Activated gamma-delta T cell treated with anti-CD3 and anti-CD28 coated beads, Interleukin-2, amount 50 U/mL, for 16 hours (primary cell): ENCODE results near the gene KRTAP19-4.
"Not testable (repeated sequence)": the region's sequence is repeated elsewhere in the genome, so short reads cannot be mapped to it uniquely, and the experiment has no call there.

ENCODE experiments used
- DNase-seq: peaks from one replicate; pipeline ENCODE4 v3.0.0-alpha.2; 2020; ENCODE audit warnings: low read depth

KRTAP19-4 gene, protein sequence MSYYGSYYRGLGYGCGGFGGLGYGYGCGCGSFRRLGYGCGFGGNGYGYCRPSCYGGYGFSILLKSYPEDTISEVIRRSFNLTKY

DNA sequence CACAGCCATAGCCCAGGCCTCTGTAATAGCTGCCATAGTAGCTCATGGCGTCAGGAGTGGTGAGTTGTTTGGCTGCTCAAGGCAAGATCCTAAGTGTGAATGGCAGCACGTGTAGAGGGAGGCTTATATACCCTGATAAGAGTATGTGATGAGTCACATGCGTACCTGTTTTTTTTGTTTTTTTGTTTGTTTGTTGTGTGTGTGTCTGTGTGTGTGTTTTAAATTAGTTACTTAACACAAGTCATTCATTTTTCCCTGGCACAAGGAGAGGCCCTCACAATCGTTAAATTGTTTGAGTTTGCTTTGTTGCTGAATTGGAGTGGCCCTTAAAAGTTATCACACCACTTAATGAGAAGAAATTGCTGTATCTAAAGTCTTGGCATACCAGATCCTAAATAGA, at the start of gene KRTAP19-4:
Gene KRTAP19-4, minus strand, starts transcription at position 101 of the 400 bp plus-strand sequence. Its CDS starts 55 bp downstream, at position 46.
- no peak for DNase-seq

DNA sequence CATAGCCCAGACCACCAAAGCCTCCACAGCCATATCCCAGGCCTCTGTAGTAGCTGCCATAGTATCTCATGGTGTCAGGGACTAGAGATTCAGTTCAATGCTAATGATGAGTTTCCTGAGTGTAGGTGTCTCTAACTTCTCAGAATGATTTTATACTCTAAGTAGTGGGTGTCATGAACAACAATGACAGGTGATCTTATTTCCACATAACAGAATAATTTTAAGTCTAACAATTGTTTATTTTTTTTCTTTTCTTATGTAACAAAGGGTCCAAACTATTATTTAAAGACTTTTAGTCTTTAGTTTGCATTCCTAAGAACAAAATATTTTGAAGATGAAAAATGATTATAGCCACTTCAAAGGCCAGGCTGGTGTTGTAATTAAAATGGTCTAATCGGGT, 44.8 kb upstream of the KRTAP19-4 start, which contains the start of gene KRTAP19-6:
Gene KRTAP19-6, minus strand, starts transcription at position 101 of the 400 bp plus-strand sequence. Its CDS starts 31 bp downstream, at position 70.
- DNase-seq: no peak

DNA sequence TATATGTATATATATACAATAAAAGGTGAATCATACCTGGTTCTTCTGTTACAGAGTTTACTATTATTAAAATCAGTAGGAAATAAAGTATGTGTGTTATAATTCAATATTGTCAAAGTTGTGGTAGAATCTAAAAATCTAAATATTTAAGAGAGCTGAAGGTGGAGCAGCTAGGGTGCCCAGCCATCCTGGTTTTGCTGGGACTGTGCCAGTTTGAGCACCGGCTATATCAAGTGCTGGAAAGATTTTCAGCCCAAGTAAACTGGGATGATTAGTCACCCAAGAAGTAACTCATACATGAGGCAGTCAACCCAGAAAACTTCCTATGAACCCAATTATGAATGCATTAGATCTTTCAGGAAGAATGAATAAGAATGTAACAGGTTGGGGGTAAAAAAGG, 21.9 kb upstream of the KRTAP19-4 start:
- no peak for DNase-seq

DNA sequence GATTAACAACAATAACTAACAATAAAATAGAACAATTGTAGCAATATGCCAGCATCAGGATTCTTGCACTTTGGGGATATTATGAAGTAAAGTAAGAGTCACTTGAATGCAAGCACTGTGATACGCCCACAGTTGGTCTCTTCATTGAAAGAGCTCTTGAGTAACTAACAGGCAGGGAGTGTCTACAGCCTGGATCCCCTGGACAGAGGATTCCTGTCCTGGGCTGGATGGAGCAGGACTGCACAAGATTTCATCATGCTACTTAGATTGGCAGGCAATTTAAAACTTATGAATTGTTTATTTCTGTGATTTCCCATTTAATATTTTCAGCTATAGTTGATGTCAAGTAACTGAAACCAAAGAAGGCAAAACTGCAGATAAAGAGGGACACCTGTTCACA, 18.7 kb upstream of the KRTAP19-4 start:
- no peak for DNase-seq

DNA sequence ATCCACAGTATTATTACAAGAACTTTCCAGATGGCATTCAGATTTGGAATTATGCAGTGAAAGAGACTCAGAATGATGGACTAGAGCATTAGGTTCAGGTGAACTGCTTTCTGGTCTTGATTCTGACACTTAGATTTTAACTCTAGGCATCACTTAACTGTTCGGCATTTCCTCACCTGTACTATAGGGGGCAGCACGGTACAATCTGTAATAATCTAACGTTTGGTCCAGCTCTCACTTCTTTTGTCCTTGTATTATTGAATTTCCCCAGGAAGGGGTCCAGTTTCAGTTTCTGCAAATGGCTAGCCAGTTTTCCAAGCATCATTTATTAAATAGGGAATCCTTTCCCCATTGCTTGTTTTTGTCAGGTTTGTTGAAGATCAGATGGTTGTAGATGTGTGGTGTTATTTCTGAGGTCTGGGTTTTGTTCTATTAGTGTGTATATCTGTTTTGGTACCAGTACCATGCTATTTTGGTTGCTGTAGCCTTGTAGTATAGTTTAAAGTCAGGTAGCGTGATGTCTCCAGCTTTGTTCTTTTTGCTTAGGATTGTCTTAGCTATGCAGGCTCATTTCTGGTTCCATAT, 8.7 kb upstream of the KRTAP19-4 start:
- not testable (repeated sequence) for DNase-seq

DNA sequence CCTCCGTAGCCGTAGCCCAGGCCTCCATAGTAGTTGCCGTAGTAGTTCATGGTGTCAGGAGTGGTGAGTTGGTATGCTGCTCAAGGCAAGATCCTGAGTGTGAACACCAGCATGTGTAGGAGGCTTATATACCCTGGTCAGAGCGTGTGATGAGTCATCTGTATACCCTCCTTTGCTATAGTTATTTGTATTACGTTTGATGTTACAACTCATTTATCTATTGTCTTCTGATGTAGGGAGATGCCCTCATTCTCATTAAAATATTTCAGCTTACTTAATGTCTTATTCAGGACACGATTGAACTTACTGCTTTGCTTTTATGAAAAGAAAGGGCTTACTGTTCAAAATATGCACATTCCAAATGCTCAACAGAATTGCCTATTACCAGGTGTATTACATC, 5.1 kb upstream of the KRTAP19-4 start, which contains the start of gene KRTAP19-5:
Gene KRTAP19-5, minus strand, starts transcription at position 101 of the 400 bp plus-strand sequence. Its CDS starts 51 bp downstream, at position 50.
- DNase-seq: no peak

DNA sequence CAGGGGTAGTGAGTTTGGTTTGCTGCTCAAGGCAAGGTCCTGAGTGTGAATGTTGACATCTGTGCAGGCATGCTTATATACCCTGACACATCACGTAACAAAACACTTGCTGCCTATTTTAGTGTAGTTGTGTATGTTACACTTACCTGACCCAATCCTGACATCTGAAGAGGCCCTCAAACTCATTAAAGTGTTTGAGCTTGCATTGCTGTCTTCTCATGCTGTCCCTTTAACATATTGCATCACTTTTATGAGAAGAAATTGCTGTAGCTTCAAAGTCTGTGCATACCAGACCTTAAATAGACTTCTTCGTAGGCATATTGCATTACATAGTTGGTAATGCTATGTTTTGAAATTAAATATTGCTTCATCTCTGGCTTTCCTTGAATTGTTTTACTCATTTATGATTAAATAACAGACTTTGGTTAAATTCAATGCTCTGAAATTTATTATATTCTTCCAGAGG, 5.0 kb downstream of the KRTAP19-4 start, which contains the start of gene KRTAP19-3:
Gene KRTAP19-3, minus strand, starts transcription at position 51 of the 466 bp plus-strand sequence. CDS start 56 bp downstream, outside the sequence.
- DNase-seq: no peak

DNA sequence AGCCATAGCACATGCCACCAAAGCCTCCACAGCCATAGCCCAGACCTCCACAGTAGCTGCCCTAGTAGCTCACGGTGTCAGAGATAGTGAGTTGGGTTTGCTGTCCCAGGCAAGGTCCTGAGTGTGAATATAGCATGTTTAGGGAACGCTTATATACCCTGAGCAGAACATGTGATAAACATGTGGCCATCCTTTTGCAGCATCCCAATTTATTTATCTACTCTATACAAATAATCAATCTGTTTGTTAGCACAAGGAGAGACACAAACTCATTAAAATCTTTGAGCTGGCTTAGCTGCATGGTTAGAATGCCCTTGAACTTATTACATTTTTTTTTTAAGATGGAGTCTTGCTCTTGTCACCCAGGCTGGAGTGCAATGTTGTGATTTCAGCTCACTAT, 9.6 kb downstream of the KRTAP19-4 start, which contains the start of gene KRTAP19-2:
Gene KRTAP19-2, minus strand, starts transcription at position 101 of the 400 bp plus-strand sequence. Its CDS starts 88 bp downstream, at position 13.
- DNase-seq: no peak

DNA sequence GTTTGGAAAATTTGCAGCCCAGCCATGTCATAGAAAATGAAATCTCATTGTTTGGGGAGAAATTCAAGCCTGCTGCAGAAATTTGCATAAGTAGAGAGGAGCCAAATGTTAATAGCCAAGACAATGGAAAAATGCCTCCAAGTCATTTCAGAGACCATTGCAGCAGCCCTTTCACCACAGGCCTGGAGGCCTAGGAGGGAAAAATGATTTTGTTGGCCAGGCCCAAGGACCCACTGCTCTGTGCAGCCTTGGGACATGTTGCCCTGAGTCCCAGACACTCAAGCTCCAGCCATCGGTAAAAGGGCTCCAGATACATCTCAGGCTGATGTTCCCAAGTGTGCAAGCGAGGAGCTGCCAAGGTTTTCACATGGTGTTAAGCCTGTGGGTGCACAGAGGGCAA, 10.8 kb downstream of the KRTAP19-4 start:
- DNase-seq: no peak

DNA sequence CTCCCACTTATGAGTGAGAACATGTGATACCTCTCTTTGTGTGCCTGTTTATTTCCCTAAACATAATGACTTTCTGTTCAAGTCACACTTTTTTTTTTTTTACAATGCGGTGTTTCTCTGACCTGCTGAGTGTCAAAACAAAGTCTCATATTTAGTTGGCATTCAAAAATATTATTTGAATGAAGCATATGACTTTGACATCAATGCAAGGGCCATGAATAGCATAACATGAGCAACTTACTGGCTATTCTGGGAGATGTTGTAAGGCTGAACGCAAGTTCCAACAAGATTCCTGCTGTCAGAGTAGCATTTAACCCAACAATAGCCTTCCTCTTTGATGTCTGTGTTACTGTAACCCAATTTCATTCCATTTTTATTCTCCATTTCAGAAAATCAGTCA, 14.8 kb downstream of the KRTAP19-4 start:
- DNase-seq: no peak

DNA sequence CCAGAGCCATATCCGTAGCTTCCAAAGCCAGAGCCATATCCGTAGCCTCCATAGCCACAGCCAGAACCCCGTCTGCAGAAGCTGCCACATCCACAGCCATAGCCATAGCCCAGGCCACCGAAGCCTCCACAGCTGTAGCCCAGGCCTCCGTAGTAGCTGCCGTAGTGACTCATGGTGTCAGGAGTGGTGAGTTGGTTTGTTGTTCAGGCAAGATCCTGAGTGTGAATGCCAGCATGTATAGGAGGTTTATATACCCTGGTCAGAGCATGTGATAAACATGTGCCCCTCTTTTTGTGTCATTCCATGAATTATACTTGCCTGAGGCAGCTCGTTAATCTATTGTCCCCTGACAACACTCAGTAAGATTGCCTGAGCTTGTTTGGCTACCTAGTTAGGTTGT, 16.8 kb downstream of the KRTAP19-4 start, which contains the start of gene KRTAP19-1:
Gene KRTAP19-1, minus strand, starts transcription at position 223 of the 400 bp plus-strand sequence. Its CDS starts 50 bp downstream, at position 173.
- no peak for DNase-seq

DNA sequence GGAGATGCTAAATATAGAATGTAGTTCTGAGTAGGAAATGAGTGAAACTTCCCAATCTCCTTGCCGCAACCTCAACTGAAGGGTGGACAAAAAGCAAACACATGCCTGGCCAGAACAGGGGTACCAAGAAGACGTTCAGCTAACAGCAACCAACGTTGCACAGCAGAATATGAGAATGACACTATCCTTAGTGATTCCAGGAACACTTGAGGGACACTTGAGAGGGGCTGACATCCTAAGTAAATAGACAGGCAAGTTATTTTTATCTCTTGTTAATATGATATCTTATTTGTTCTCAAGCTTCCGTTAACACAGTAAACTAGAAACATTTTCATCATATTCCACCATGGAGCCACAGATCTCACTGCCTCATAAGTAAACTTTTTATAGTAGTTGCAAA, 17.7 kb downstream of the KRTAP19-4 start:
- no peak for DNase-seq

DNA sequence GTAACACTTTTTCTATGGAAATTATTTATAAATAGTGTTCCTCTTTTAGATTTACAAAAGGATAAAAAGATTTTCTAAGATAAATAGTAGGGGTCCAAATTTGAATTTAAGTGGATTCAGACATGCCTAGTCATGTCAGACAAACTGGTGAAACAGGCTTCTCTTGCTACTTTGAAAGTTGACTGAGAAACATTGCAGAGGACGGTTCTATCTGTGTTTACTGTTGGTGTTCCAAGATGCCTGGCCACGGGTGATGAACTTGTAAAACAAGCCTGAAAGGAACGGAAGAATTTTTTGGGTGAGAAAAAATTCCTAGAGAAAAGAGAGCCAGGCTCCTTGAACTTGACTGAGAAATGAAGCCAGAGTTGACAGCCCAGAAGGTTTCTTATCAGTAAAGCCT, 19.0 kb downstream of the KRTAP19-4 start:
- DNase-seq: no peak

DNA sequence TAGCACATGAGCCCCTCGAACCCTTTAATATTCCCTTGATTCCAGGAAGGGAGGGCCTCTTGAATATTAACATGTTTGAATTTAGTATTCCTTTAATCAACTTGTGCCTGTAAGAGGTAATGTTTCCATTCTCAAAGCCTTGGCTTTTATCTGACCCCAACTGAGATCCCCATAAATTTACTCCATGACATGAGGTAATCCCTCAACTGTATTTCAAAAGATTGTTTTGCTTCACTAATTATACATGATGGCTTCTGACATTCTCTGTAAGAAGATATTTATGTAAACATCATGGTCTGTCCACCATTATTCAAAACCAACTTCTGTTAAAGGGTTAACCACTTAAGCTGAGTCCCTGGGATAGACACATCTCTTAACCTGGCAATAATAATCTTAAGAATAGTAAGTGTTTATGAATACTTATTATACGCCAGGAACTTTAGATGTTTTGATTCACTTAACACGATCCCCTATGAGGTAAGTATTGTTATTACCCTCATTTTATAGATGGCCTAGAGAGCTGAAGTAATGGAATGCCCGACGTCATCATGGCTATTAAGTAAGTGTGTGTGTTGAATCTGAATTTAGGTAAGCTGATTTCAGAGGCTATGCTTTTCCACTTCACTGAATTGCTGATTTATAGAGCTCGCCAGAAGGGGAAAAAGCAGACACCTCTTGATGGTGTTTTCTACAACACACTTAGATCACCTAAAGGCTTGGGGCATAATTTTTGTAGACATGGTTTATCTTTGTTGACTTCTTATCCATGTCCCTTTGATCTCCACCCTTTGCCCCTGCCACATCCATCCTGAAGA, 27.9 kb downstream of the KRTAP19-4 start:
- DNase-seq: no peak

DNA sequence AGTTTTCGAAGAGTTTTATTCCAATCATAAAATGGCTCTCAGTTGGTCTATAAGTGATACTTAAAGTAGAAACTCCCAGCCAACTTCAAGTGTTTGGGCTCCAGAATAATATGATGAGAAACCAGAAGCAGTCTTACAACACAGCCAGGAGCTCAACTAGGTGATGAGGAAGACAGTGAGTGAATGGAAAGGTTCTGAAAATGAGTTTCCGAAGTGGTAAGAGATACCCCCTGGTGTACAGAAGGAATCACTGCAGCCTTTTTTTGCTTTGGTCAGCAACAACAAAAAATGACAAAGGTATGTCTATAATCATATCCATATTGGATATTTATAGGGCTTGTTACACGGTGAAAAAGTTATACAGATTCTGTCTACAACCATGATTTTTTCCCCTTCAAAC, 33.3 kb downstream of the KRTAP19-4 start:
- no peak for DNase-seq

DNA sequence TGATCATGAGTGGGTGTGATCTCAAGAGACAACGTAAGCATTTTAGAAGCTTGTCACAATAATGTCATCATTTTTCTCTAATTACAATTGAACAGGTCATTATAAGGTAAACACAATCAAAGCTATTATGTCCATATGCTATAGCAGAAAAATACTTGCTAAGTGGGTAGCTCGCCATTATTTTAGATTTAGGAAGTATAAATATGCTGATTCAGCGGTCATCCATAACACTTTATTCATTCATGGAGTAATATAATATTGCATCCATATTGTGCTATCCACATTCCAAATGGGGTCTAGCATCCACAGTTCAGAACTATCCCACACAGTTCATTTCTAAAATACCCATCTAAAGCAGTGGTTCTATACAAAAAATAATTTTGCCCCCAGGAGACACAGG, 48.5 kb downstream of the KRTAP19-4 start:
- DNase-seq: no peak

DNA sequence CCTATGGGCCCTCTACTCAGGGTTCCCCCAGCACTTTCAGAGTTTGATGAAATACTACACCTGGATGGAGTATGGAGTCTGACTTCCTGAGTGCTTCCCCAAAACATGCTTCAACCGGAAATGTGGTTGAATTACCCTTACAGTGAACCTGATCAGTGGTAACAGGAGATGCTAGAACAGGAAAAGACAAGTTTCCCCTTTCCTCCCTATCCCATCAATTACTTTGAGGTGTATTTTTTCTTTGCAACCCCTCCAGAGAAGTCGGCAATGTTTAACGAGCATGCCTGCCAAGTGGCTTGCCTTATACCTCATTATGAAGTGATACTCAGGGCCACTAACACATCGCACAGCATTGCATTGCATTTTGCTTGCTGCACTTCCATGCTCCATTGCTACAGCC, 49.9 kb downstream of the KRTAP19-4 start:
- DNase-seq: no peak
